HG02870 (cell line): Measurements from ENCODE around the gene MT1B.

Source experiments
- ATAC-seq: cut with Tn5 transposase; IDR thresholded peaks from one replicate; pipeline ENCODE4 v1.9.1; 2021; ENCODE audit warnings: mild to moderate bottlenecking, moderate library complexity; ENCODE audit not compliant: unreplicated experiment

MT1B gene

GRCh38 chr16:56636616-56637413, 14.9 kb upstream of the MT1B start:
- ATAC-seq, result no peak

- ATAC-seq, result no peak
Measured at GRCh38 chr16:56637814-56638750, 13.6 kb upstream of the MT1B start, which contains the start of gene MT1A. Gene MT1A, plus strand, starts transcription at chr16:56638666. Its CDS starts 73 bp downstream, at chr16:56638739.

- no peak for ATAC-seq
Measured at GRCh38 chr16:56639045-56639444, 12.6 kb upstream of the MT1B start.

- no peak for ATAC-seq
Measured at GRCh38 chr16:56640076-56640475, 11.6 kb upstream of the MT1B start.

GRCh38 chr16:56641166-56641565, 10.5 kb upstream of the MT1B start:
- no peak for ATAC-seq

DNA sequence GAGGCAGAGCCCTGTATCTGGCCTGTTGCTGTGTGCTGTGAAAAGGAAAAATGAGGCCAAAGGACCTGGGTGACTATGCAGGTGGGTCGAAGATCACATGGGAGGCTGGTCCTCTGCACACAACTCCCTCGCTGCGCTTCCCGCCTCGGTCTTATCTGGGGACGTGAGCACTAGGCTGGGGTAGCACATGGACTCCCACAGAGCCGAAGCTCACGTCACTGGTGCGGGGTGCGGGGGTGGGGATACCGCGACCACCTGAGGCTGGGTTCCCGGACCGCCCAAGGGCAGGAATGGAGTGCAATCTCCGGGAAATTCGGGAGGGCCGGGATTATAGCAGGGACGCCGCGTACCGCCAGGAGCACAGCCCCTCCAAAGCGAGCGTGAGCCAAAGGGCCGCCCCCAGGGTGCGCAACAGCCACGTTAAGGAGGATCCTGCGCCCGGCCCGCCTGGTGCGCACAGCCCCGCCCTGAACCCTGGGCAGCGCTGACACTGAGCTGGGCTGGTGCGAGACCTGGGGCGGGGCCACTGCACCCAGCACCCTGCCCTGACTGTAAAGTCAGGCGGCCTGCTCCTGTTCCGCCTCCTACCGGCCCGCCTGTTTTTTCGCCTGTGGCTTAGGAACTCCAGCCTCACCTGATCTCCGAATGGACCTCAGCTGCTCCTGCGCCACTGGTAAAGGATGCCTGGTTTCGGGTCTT, 8.5 kb upstream of the MT1B start:
- ATAC-seq, result no peak

- ATAC-seq, result no peak
Measured at GRCh38 chr16:56643833-56644232, 7.9 kb upstream of the MT1B start.

DNA sequence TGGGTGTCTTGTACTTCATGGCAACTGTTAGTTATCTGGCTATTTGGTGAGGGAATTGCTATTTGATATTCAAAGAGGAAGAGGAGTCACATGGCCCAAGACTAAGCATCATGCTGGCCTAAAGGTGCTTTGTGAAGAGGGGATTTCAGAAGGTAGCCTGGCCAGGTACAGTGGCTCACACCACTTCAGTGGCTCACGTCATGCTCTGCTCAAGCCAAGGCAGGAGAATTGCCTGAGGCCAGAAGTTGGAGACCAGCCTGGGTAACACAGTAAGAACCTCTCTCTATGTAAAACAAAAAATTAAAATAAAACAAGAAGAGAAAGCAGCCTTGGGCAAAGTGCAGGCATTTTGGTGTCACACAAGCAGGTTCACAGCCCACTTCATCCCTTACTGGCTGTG, 6.4 kb upstream of the MT1B start:
- ATAC-seq, result no peak

DNA sequence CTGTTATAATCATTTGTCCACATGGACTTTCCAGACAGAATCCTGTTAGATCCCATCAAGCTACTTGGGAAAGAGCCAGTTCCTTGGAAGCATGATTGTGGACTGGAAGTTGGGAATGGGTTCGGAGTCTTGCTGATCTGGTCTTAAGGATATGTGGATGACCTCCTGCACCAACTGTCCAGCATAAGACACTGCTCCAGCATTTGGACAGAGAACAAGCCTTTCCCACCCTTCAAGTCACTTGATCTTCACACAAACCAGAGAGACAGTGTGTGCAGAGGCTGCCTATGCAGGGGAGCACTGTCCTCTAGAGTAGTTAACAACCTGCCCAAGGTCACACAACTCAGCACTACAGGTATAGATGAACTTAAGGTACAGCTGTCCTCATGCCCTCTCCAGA, 5.8 kb upstream of the MT1B start:
- no peak for ATAC-seq

DNA sequence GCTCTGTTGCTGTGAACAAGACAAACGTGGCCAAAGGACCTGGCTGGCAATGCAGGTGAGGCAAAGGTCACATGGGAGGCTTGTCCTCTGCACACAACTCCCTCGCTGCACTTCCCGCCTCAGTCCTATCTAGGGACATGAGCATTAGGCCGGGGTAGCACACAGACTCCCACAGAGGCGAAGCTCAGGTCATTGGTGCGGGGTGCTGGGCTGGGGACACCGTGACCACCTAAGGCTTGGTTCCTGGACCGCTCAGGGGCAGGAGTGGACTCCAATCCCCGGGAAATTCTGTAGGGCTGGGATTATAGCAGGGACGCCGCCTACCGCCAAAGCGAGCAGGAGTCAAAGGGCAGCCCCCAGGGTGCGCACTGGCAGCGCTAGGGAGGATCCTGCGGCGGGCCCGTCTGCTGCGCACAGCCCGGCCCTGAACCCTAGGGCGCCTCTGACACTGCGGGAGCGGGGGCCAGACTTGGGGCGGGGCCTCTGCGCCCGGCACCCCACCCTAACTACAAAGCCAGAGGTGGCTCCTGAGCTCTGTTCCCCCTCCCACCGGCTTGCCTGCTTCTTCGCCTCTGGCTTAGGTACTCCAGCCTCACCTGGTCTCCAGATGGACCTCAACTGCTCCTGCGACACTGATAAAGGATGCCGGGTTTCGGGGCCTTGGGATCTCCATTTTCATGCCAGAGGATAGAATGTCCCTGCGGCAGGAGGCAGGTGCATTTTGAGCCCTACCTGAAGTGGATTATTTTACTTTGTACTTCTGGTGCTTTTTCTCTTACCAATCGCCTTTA, 3.9 kb upstream of the MT1B start:
- ATAC-seq, result no peak

DNA sequence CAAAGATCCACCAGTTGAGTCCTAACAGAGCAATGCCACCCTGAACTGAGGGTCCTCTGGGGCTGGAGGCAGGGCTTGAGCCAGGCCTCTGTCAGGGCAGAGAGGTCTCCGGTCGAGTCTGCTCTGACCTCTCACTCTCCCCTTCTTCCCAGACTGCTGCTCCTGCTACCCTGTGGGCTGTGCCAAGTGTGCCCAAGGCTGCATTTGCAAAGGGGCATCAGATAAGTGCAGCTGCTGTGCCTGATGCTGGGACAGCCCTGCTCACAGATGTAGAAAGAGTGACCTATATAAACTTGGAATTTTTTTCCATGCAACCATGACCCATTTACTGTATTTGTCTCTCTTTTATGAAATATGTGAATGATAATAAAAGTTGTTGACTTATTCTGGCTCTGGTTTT, 2.4 kb upstream of the MT1B start:
- ATAC-seq, result no peak

GRCh38 chr16:56649820-56650219, 1.9 kb upstream of the MT1B start:
- ATAC-seq, result no peak

DNA sequence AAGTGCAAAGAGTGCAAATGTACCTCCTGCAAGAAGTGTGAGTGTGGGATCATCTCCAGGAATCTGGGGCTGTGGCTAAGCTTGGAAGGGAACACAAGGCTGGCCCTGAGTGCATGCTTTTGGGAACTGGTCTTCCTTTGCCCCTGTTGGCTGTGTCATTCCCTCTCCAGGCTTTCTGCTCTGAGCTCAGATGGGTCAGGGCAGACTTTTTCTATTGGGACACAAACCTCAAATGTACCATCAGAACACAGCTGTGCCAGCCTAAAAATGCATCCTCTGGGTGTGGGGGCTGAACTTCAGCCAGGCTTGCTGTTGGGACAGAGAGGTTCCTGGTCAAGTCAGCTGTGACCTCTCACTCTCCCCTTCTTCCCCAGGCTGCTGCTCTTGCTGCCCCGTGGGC, 914 bp downstream of the MT1B start:
- ATAC-seq, result no peak

DNA sequence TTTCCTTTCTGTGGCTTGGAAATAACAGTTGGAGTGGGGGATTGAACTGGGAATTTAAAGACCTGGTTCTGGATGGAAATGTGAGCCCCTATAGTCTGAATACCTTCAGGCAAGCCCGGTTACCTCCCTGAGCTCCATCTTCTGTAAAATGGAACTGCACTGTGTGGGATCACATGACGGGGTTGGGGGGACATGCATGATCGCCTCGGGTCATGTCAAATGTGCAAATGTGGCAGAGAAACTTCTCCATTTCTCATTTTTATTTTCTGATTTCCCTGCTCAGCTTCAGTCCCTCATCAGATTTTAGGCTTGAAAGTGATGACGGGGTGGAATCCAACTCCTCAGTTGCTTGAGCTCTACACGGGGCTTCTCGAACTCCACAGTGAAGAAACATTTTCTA, 1.5 kb downstream of the MT1B start:
- no peak for ATAC-seq

DNA sequence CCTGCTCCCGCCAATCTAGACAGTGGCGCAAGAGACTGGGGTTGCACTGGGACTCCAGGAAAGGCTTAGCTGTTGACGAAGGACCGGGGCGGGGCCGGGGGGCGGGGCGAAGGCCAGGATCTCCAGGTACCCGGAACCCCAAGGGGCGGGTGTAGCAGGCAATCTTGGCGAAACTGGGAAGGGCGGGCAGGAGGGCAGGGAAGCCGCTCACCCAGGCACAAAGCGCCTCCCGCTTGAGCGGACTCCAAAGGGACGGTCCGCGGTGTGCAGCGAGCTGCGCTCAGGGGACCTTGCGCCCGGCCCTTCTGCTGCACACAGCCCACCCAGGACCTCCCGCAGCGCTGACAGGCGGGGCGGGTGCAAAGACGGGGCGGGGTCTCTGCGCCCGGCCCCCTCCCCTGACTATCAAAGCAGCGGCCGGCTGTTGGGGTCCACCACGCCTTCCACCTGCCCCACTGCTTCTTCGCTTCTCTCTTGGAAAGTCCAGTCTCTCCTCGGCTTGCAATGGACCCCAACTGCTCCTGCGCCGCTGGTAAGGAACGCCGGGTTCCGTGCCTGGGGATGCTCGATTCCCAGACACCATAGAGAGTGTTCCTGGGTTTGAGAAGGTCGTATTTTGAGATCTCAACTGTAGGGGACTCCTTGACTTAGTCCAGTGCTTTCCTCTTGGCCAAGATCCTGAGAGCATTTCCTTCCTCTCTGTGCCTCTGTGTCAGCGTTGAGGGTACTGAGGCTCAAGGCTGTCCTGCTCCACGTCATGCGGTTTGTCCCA, 6.1 kb downstream of the MT1B start, which contains the start of gene MT1F:
MT1F (plus strand) TSS at position 405 of the 772 bp plus-strand sequence; CDS start at position 505, 100 bp downstream.
- no peak for ATAC-seq

DNA sequence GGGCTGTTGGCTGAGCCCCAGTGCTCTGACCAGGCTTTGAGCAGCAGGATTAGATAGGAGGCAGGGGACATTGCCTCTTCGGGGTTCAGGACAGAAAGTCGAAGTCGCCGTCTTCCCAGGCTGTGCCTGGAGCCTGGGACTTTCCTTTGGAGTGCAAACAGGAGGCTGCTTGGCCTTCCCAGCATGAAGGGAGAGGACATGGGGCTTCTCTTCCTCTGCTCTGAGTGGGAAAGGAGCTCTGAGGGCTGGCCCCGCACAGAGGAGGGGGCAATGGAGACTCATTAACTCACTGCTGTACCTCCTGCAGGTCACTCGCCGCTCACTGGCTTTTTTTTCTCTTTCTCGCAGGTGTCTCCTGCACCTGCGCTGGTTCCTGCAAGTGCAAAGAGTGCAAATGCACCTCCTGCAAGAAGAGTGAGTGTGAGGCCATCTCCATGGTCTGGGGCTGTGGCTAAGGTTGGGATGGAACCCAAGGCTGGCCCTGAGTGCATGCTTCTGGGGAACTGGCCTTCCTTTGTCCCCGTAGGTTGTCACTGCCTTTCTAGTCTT, 6.7 kb downstream of the MT1B start:
- no peak for ATAC-seq

DNA sequence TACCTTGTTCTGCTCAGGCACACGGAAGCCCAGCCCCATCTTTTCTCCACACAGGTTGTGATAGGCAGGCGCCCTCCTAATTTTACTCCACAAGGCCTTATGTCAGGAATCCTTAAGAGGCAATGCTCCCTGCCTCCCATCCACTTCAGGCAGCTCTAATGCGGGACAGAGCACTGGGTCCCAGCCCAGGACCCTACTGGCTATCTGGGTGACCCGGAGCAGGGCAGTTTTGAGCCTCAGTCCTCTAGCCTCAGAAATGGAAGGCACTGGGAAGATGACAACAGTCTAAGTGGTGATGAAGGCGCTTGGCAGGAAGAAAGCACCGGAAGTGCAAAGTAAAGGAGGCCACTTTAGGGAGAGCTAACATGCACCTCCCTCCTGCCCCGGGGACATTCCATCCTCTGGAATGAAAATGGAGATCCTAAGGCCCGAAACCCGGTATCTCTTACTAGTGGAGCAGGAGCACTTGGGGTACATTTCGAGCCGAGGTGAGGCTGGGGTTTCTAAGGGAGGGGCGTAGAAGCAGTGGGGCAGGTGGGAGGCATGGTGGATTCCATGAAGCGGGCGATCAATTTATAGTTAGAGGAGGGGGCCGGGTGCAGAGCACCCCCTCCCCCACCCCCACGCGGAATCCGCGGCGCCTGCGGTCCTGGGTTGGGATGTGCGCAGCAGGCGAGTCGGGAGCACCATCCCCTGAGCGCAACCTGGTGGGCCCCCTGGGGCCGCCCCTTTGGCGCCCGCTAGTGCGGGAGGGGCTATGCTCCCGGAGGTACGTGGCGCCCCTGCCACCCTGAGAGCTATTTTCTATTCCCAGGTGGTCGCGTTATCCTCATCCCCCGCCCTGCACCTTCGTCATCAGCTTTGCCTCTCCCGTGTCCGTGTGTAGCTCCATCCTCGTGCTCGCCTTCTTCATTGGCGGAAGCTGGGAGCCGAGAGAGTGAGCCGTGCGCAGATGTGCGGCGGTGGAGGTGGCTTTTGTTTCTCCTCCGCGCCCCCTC, 11.0 kb downstream of the MT1B start:
- ATAC-seq, result no peak

- no peak for ATAC-seq
Measured at GRCh38 chr16:56664506-56664905, 12.8 kb downstream of the MT1B start.
